ENCODE measurements around the gene DUSP11.
"Not testable (repeated sequence)": the region's sequence is repeated elsewhere in the genome, so short reads cannot be mapped to it uniquely, and the experiment has no call there.

The DUSP11 gene

GRCh38 chr2:73779467-73780236 is at the start of gene DUSP11:
Gene DUSP11 (minus strand): TSS chr2:73780103. CDS start chr2:73779974, 129 bp downstream.
- peak; percentile 88 to 94 for DNase-seq

GRCh38 chr2:73828818-73829570 is 49.1 kb upstream of the DUSP11 start, which contains the start of gene STAMBP:
Gene STAMBP (plus strand): TSS chr2:73828961. CDS start chr2:73830857, 1,896 bp downstream.
- DNase-seq: peak; percentile 94 to 95

GRCh38 chr2:73828389-73828817 is 48.5 kb upstream of the DUSP11 start:
- no peak for DNase-seq

GRCh38 chr2:73827660-73828388 is 47.9 kb upstream of the DUSP11 start:
- DNase-seq: no peak

- DNase-seq: no peak
These were observed 47.1 kb upstream of the DUSP11 start for GRCh38 chr2:73827018-73827417.

- no peak for DNase-seq
These were observed 45.5 kb upstream of the DUSP11 start for GRCh38 chr2:73825408-73825807.

- DNase-seq: peak; percentile 24 to 62
These were observed 44.1 kb upstream of the DUSP11 start for GRCh38 chr2:73823916-73824523.

- DNase-seq: no peak
These were observed 43.5 kb upstream of the DUSP11 start for GRCh38 chr2:73823416-73823815.

- no peak for DNase-seq
These were observed 43.1 kb upstream of the DUSP11 start for GRCh38 chr2:73822991-73823390.

GRCh38 chr2:73822276-73822675 is 42.4 kb upstream of the DUSP11 start:
- no peak for DNase-seq

GRCh38 chr2:73821669-73822068 is 41.8 kb upstream of the DUSP11 start:
- no peak for DNase-seq

- no peak for DNase-seq
These were observed 41.3 kb upstream of the DUSP11 start for GRCh38 chr2:73821227-73821626.

GRCh38 chr2:73818296-73818695 is 38.4 kb upstream of the DUSP11 start:
- no peak for DNase-seq

- no peak for DNase-seq
These were observed 32.7 kb upstream of the DUSP11 start for GRCh38 chr2:73812635-73813034.

- no peak for DNase-seq
These were observed 32.0 kb upstream of the DUSP11 start for GRCh38 chr2:73811878-73812277.

GRCh38 chr2:73783883-73784282 is 4.0 kb upstream of the DUSP11 start, which contains the start of gene C2orf78:
Gene C2orf78 (plus strand): TSS chr2:73784183. CDS start chr2:73784310, 127 bp downstream.
- not testable (repeated sequence) for DNase-seq

- not testable (repeated sequence) for DNase-seq
These were observed 3.5 kb upstream of the DUSP11 start for GRCh38 chr2:73783402-73783801.

GRCh38 chr2:73780237-73780582 is 307 bp upstream of the DUSP11 start:
- DNase-seq: no peak

GRCh38 chr2:73778867-73779466 is 936 bp downstream of the DUSP11 start:
- not testable (repeated sequence) for DNase-seq

- no peak for DNase-seq
These were observed 2.9 kb downstream of the DUSP11 start for GRCh38 chr2:73776869-73777519.

- no peak for DNase-seq
These were observed 3.5 kb downstream of the DUSP11 start for GRCh38 chr2:73776381-73776780.

GRCh38 chr2:73772819-73773218 is 7.1 kb downstream of the DUSP11 start:
- DNase-seq: no peak

Data from NCI-H1930 (cell line).